Midbrain (tissue), 1 donor: ENCODE measurements around the gene CDC42EP1.
"Not testable (repeated sequence)": the region's sequence is repeated elsewhere in the genome, so short reads cannot be mapped to it uniquely, and the experiment has no call there.

Experiments used
- DNase-seq: peaks from one replicate; lab custom pipeline; 2025; lab: John Stamatoyannopoulos, UW

Gene CDC42EP1

GRCh38 chr22:37534445-37534844 is 25.8 kb upstream of the CDC42EP1 start:
- DNase-seq: no peak

DNA sequence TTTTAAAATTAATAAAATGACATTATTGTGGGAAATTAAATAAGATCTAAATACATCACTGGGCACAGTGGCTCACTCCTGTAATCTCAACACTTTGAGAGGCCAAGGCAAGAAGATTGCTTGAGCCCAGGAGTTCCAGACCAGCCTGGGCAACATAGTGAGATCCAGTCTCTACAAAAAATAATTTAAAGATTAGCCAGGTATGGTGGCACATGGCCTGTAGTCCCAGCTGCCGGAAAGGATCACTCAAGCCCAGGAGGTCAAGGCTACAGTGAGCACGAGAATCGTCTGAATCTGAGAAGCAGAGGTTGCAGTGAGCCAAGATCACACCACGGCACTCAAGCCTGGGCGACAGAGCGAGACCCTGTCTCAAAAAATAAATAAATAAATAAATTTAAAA is 25.1 kb upstream of the CDC42EP1 start:
- no peak for DNase-seq

DNA sequence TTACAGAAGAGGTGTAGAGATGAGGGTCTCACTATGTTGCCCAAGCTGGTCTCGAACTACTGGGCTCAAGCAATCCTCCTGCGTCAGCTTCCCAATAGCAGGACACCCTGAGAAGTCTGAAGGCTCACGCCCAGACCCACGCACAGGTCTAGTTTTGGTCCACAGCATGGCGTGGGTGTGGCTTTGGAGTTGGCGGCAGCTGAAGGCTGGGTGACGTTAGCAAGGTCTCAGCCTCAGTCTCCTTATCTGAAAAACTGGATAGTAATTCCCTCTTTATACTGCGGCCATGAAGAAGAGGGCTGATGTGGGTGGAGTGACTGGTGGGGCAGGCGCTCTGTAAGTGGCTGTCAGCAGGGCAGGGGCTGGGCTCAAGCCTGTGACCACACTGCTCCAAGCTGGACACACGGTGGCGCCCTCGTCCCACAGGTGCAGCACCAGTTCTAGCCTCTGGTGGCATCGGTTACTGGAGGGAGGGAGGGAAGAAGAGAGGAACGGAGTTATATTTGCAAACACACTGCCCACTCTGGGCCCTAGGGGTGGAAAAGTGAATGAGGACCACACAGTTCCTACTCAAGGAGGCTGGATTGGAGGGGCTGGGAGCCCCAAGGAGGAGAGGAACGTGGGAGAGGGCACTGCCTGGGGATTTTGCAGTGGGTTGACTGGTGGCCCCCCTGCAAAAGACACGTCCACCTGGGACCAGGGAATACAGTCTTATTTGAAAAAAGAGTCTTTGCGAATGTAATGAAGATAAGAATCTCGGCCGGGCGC is 21.5 kb upstream of the CDC42EP1 start:
- DNase-seq: peak; percentile 90

DNA sequence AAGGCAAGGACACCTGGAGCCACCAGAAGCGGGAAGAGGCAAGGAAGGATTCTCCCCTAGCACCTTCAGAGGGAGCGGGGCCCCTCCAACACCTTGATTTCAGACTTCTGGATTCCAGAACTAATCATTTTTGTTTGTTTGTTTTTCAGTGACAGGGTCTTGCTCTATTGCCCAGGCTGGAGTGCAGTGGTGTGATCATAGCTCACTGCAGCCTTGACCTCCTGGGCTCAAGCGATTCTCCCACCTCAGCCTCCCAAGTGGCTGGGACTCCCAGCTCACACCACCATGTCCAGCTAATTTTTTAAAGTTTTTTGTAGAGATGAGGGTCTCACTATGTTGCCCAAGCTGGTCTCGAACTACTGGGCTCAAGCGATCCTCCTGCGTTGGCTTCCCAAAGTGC is 20.5 kb upstream of the CDC42EP1 start:
- not testable (repeated sequence) for DNase-seq

DNA sequence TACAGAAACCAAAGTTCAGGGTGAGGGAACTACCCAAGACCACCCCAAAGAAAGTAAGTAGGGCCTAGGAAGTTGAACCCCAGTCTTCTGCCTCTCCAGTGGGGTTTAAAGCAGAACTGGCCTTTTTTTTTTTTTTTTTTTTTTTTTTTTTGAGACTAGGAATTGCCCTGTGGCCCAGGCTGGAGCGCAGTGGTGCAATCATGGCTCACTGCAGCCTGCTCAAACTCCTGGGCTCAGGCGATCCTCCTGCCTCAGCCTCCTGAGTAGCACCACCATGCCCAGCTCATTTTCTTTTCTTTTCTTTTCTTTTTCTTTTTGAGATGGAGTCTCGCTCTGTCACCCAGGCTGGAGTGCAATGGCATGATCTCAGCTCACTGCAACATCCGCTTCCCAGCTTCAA is 17.9 kb upstream of the CDC42EP1 start:
- DNase-seq: not testable (repeated sequence)

DNA sequence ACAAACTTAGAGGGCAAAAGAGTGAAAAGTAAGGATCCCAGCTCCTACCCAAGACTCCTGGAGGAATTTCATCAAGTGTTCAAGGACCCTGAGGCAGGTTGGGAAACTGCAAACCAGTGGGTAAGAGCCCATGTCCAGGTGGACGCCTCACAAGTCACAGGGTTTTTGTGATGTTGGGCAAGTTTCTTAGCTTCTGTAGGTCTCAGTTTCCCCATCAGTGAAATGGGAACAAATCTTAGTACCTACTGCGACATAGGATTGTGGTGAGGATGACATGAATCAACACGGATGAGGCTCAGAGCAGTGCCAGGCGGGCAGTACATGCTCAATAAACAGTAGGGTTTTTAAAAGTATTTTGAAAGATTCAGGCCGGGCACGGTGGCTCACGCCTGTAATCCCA is 17.3 kb upstream of the CDC42EP1 start:
- DNase-seq: no peak

GRCh38 chr22:37544955-37545702 is 15.2 kb upstream of the CDC42EP1 start:
- peak; percentile 44 for DNase-seq

- peak; percentile 38 for DNase-seq
Observed at GRCh38 chr22:37545703-37546436, 14.4 kb upstream of the CDC42EP1 start.

DNA sequence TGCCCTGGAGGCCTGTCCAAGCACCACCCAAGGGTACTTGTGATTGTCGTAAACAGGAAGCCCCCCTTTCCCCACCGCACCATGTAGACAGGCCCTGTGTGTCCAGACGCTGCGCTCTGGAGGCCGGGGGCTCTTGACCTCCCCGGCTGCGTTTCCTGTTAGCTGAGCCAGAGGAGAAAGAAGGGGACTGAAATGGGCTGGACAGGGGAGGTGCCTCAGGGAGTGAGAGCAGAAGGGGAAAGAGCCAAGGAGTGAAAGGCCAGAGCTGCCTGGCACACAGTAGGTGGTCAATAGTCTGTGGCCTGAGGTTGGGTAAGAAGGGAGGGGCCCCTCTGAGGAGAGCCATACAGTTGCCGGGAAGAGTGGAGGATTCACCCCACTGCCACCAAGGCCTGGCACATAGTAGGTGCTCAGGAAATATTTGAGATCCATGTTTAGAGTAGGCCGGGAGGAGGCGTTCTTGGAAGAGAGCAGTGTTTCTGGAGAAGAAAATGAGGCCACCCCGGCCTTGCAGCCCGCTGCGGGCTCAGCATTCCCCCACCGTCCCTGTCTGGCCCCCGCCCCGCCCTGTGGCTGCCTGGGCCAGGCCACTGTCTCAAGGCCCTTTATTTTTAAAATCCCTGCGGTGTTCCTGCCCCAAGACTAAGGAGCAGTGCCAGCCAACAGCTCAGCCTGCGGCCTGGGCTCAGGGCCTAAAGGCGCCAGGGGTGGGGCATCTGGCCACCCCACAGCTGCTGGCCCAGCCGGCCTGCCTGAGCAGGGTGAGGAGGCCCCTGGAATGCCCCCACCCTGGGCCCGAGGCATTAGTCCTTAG is 13.6 kb upstream of the CDC42EP1 start:
- DNase-seq: peak; percentile 70

GRCh38 chr22:37547251-37547741 is 13.0 kb upstream of the CDC42EP1 start:
- peak; percentile 70 for DNase-seq

GRCh38 chr22:37549704-37550059 is 10.6 kb upstream of the CDC42EP1 start:
- peak; percentile 84 for DNase-seq

DNA sequence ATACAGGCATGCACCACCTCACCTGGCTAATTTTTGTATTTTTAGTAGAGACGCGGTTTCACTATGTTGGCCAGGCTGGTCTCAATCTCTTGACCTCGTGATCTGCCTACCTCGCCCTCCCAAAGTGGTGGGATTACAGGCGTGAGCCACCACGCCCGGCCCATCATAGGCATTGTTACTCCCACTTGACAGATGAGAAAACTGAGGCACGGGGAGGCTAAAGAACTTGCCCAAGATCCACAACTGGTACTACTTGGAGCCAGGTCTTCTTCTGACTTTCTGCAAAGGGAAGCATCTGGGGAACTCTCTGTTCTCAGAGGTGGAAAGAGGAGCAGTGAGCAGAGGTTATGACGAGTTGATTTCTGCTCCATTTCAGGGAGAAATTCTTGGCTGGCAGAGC is 9.4 kb upstream of the CDC42EP1 start:
- not testable (repeated sequence) for DNase-seq

DNA sequence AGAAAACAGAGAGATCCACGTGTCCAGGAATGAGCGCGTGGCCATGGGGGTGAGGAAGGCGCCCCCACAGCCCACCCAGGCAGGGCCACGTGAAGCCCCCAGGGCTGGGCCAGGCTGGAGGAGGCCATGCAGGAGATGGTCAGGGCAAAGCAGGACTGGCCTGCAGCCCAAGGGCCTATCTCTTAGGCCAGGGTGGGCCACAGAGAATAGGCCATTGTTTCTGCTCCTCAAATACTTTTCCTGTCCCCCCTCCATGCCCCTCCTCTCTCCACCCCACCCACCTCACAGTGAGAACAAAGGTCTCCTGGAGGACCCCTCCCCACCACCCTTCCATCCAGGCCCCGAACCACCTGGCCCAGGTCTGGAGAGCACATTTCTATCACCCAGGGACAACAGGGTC is 8.3 kb upstream of the CDC42EP1 start:
- DNase-seq: no peak

DNA sequence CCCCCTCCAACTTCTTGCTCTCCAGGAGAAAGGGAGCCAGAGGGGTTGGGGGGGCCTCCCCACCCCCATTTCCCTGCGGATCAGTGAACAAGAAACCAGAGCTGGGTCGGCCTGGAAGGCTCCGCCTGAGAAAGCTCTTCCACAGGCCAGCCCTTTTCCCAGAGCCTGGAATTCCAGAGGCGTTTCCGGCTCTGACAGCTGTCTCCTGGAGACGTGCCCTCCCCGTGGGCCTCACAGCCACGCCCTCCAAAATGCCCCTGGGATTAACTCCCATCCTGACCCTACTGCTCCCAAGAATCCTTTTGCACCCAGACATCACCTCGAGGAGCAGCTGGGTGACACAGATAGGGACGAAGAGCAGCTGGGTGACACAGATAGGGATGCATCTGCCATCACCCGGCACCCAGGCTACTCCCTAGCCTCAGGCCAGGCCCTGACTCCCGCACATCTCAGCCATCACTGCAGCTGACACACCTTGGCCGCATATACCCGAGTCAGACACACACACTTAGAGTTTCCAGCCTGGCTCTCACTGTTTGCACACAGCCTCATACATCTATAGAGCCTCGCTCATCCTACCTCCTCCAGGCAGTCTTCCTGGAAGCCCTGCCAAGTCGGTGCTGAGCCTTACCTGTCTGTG is 7.6 kb upstream of the CDC42EP1 start:
- DNase-seq: no peak

- DNase-seq: no peak
Observed at GRCh38 chr22:37553725-37554124, 6.6 kb upstream of the CDC42EP1 start.

DNA sequence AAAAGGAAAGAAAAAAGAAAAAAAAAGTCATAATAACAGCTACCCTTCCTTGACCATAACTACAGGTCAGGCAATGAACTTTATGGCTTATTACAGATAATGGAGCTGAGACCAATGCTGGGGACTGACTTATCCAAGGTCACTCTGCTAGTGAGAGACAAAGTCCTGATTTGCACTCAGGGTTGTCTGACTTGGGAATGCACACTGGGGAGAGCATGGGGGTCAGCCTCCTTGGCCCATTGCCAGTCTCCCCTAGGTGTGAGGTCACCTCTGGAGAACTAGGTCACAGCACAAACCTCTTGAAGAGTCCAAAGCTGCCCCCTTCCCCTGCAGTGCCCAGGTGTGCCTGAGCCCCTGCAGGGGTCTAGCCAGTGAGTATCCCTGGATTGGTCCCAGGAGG is 5.3 kb upstream of the CDC42EP1 start:
- no peak for DNase-seq

DNA sequence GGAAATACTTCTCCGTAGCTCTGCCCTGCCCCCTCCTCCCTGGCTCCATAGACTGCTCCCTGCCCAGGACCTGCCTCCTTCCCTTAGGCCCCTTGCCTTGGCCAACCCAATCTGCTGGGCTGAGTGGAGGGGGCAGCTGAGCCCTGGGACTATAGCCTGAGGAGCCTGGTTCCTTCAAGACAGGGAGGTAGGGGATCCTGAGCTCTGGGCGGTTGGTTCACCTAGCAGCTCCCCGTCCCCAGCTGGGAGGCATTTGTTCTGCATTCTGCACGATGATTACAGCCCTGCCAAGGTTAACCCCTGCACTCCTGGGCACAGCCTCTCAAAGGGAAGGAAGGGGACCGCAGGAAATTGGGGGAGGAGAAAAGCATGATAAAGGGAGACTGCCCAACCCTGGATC is 3.6 kb upstream of the CDC42EP1 start:
- DNase-seq: no peak

DNA sequence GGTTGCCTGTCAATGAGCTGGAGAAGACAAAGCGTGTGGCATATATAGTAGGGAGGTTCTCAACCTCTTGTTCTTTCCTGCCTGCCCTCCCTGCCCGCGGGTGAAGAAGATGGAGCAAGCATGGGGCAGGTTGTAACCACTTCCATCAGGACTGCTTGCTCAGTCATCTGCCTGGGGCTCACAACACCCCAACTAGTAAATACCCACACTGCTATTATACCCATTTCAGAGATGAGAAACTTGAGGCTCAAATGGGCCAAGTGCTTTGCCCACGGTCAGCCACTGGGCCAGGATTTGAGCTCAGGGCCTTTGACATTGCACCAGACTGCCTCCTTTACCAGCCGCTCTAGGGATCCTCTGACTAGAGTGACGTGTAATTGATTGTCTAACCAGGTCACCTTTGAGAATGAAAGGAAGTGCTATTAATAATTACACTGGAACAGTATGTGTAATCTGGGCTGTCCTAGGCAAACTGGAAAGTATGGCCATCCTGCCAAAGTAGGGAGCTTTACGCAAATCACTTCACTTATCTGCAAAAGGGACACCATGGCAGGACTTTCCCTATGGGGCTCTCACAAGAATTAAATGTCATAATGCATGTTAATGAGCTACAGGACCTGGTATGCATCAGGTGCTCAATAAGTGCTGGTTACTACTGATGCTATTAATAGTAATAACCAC is 2.8 kb upstream of the CDC42EP1 start:
- no peak for DNase-seq

- DNase-seq: no peak
Observed at GRCh38 chr22:37558815-37559214, 1.5 kb upstream of the CDC42EP1 start.

DNA sequence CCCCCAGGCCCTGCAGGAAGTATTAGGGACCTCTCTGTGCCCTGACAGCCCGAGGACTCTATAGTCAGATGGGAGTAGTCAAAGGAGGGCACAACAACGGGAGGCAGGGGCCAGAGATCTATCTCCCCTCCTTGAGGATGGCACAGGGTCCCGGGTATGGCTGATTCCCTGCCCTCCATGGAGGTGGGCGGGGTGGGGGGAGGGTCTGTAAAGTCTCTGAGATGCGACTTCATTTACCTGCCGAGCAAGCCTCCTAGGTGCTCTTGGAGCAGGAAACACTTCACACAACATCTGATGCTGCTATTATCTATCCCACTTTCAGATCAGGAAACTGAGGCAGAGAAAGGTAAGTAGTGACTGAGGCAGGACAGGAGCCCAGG is 769 bp upstream of the CDC42EP1 start:
- no peak for DNase-seq
